ENCODE measurements around the gene RGL3. TPM values are rescaled to one million over a fixed set of nuclear protein-coding genes. Genes with fewer than 3 reads are reported as not detected.

The RGL3 gene
- total RNA-seq, 1 donor from 2014 or later, result 0.30 TPM

DNA sequence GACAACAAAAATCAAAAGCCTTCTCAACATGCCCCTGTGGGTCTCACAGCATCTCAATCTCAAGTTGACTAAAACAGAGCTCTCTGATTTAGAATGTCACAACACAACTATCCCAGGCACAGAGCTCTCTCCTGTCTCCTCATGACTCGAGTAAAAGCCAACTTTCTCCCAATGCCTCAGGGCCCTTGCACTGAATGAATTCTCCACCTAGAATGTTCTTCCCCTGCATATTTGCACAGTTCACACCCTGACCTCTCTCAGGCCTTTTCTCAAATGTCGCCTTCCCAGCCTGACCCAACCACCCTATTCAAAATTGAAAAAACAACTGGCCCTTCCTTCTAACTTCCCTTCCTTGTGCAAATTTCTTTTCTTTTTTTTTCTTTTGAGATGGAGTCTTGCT lies 48.4 kb downstream of the RGL3 start:
- Mint-ChIP-seq H3K36me3 (ENCODE audit: low read depth) (no peaks in the 10 kb centered on the region), H3K4me1 (peaks cover 1% of the 10 kb centered on the region), H3K9me3 (no peaks in the 10 kb centered on the region), H3K27ac (ENCODE audit: unreplicated experiment) (peak overlapping the region; percentile 46), H3K27me3 (ENCODE audit: low read depth) (no peaks in the 10 kb centered on the region), H3K4me3 (no peak overlapping the region)
- TF ChIP-seq CTCF (conservative IDR thresholded peaks at IDR 0.05), result no peak
- no peak for DNase-seq (ENCODE audit: low read depth, low spot score)

- Mint-ChIP-seq H3K36me3 (ENCODE audit: low read depth) (no peaks in the 10 kb centered on the region), H3K4me1 (no peaks in the 10 kb centered on the region), H3K27ac (ENCODE audit: unreplicated experiment) (no peak overlapping the region), H3K9me3 (no peaks in the 10 kb centered on the region), H3K27me3 (ENCODE audit: low read depth) (no peaks in the 10 kb centered on the region), H3K4me3 (no peak overlapping the region)
- TF ChIP-seq CTCF (conservative IDR thresholded peaks at IDR 0.05), result no peak
- DNase-seq (ENCODE audit: low read depth, low spot score), result no peak
Measured at GRCh38 chr19:11367528-11367927, 51.6 kb downstream of the RGL3 start.

DNA sequence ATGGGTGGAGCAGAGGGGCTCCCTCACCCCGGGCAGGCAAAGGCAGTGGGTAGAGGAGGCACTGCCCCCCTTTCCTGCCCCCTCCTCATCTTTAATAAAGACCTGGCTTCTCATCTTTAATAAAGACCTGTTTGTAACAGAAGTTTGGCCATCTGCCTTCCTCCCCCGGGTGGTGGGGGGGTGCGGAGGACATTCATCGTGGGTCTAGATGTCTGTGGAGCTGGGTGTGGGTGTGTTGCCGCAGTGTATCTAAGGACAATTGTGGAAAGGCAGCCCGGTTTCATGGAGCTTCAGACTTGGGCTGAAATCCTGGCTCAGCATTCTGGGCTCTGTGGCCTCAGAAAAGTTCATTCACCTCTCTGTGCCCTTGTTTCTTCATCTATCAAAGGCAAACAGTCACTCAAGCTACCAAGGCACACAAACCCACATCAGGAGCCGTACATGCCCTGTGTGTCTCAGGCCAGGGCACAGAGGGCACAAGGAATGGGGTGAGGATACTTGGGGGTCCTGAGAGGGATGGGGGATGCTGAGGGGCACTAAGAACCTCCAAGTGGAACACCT lies 53.5 kb downstream of the RGL3 start:
- DNase-seq (ENCODE audit: low read depth, low spot score), result no peak
- Mint-ChIP-seq H3K4me3 (no peak overlapping the region), H3K27ac (ENCODE audit: unreplicated experiment) (peak overlapping the region; percentile 50), H3K4me1 (peaks cover 8% of the 10 kb centered on the region), H3K27me3 (ENCODE audit: low read depth) (peaks cover 13% of the 10 kb centered on the region), H3K36me3 (ENCODE audit: low read depth) (no peaks in the 10 kb centered on the region), H3K9me3 (no peaks in the 10 kb centered on the region)
- TF ChIP-seq CTCF (conservative IDR thresholded peaks at IDR 0.05), result no peak

- peaks cover 8% of the 10 kb centered on the region for H3K4me1 Mint-ChIP-seq
- no peak overlapping the region for H3K27ac Mint-ChIP-seq (ENCODE audit: unreplicated experiment)
- no peaks in the 10 kb centered on the region for H3K36me3 Mint-ChIP-seq (ENCODE audit: low read depth)
- H3K27me3 Mint-ChIP-seq (ENCODE audit: low read depth), result peaks cover 18% of the 10 kb centered on the region
- DNase-seq (ENCODE audit: low read depth, low spot score), result no peak
- no peaks in the 10 kb centered on the region for H3K9me3 Mint-ChIP-seq
- TF ChIP-seq CTCF (conservative IDR thresholded peaks at IDR 0.05), result no peak
- no peak overlapping the region for H3K4me3 Mint-ChIP-seq
Measured at GRCh38 chr19:11364935-11365334, 54.2 kb downstream of the RGL3 start.

- no peak overlapping the region for H3K27ac Mint-ChIP-seq (ENCODE audit: unreplicated experiment)
- TF ChIP-seq CTCF (conservative IDR thresholded peaks at IDR 0.05), result no peak
- no peaks in the 10 kb centered on the region for H3K36me3 Mint-ChIP-seq (ENCODE audit: low read depth)
- H3K9me3 Mint-ChIP-seq, result no peaks in the 10 kb centered on the region
- H3K4me1 Mint-ChIP-seq, result peaks cover 8% of the 10 kb centered on the region
- no peak for DNase-seq (ENCODE audit: low read depth, low spot score)
- peaks cover 19% of the 10 kb centered on the region for H3K27me3 Mint-ChIP-seq (ENCODE audit: low read depth)
- H3K4me3 Mint-ChIP-seq, result no peak overlapping the region
Measured at GRCh38 chr19:11364296-11364904, 54.7 kb downstream of the RGL3 start.

All from neural crest cell (in vitro differentiated cells).